Activated T-cell treated with anti-CD3 and anti-CD28 coated beads, Interleukin-2, amount 50 U/mL, for 48 hours (primary cell): ENCODE measurements around the gene DCUN1D4.

Experiments
- DNase-seq, 2 experiments: peaks; one replicate each; pipeline ENCODE4 v3.0.0-alpha.2; 2020

The DCUN1D4 gene

GRCh38 chr4:51842554-51843308 lies at the start of gene DCUN1D4:
Gene DCUN1D4 (plus strand): TSS chr4:51843153. CDS start chr4:51843243, 90 bp downstream.
- peak; percentile 98 to 99 for DNase-seq

- DNase-seq: no peak
Measured at GRCh38 chr4:51820443-51821234, 22.3 kb upstream of the DCUN1D4 start.

- no peak for DNase-seq
Measured at GRCh38 chr4:51825341-51825740, 17.6 kb upstream of the DCUN1D4 start.

- no peak for DNase-seq
Measured at GRCh38 chr4:51830156-51830720, 12.7 kb upstream of the DCUN1D4 start.

GRCh38 chr4:51831133-51831532 lies 11.8 kb upstream of the DCUN1D4 start:
- peak; percentile 69 to 74 for DNase-seq

- DNase-seq: no peak
Measured at GRCh38 chr4:51833236-51833635, 9.7 kb upstream of the DCUN1D4 start.

GRCh38 chr4:51835079-51835478 lies 7.9 kb upstream of the DCUN1D4 start:
- DNase-seq: no peak

- no peak for DNase-seq
Measured at GRCh38 chr4:51835855-51836254, 7.1 kb upstream of the DCUN1D4 start.

GRCh38 chr4:51836549-51836948 lies 6.4 kb upstream of the DCUN1D4 start:
- no peak for DNase-seq

GRCh38 chr4:51840781-51841180 lies 2.2 kb upstream of the DCUN1D4 start:
- no peak for DNase-seq

GRCh38 chr4:51842167-51842553 lies 793 bp upstream of the DCUN1D4 start:
- DNase-seq: no peak

- no peak for DNase-seq
Measured at GRCh38 chr4:51843309-51844152, 578 bp downstream of the DCUN1D4 start.

- DNase-seq: peak; percentile 85 to 89
Measured at GRCh38 chr4:51844153-51845054, 1.5 kb downstream of the DCUN1D4 start.

GRCh38 chr4:51845055-51845426 lies 2.1 kb downstream of the DCUN1D4 start:
- DNase-seq: no peak

- DNase-seq: no peak
Measured at GRCh38 chr4:51845711-51846110, 2.8 kb downstream of the DCUN1D4 start.

GRCh38 chr4:51849430-51849829 lies 6.5 kb downstream of the DCUN1D4 start:
- no peak for DNase-seq

GRCh38 chr4:51850294-51850693 lies 7.3 kb downstream of the DCUN1D4 start:
- DNase-seq: no peak

GRCh38 chr4:51851090-51851936 lies 8.4 kb downstream of the DCUN1D4 start:
- no peak for DNase-seq

GRCh38 chr4:51851937-51852290 lies 9.0 kb downstream of the DCUN1D4 start:
- no peak for DNase-seq

- DNase-seq: no peak
Measured at GRCh38 chr4:51853027-51853682, 10.2 kb downstream of the DCUN1D4 start.
